Measurements from ENCODE around the gene IL36RN. TPM values are rescaled to one million over a fixed set of nuclear protein-coding genes. Genes with fewer than 3 reads are reported as not detected.

Gene IL36RN
- 0.13 TPM in 1 of 2 replicates, not detected in the other for total RNA-seq
- long read RNA-seq: 0 reads

DNA sequence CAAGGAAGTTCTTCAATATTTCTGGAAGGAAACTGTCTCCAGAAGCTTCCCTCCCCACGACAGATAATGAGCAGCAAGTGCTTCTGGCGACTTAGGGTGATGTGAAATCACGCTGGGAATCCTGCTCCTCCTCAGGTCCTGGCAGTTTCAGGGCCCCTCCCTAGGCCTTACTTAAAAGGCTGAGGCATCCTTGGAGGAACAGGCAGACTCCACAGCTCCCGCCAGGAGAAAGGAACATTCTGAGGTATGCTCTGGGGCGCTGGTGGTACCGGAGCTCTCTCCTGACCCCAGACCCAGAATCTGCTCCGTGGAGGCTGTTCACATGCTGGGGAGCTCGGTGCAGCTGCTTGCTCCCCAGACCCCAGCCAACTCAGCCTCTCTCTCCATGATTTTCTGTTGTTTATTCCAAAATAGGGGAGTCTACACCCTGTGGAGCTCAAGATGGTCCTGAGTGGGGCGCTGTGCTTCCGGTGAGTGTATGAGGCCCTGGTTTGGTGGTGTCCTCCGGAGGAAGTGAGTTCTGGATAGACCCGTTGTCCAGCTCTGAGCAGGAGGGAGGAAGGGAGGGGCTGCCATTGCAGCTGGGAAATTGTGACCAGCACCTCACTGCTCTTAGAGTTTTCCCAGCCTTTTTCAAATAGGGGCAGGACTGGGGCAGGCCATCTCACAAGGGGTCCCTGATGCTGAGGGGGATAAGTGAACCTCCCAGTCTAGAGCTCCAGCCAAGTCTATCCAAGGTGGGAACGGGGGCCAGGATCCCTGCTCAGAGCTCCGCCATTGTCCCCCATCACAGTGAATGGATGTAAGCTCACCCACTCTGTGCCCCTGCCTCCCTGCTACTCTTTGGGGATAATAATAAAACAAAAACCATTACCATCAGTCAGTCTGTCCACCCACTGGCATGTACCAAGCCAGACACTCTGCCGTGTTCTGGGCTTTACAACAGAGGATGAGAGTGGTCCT is at the start of gene IL36RN:
Gene IL36RN (plus strand): TSS at position 201 of the 963 bp plus-strand sequence. CDS start 241 bp downstream, at position 442.
- Mint-ChIP-seq H3K4me3 (ENCODE audit: low read depth) (no peak within 1 kb of the TSS), H3K27me3 (peaks cover 16% of the 10 kb centered on the region), H3K27ac (no peak within 1 kb of the TSS), H3K9me3 (ENCODE audit: low read depth) (peaks cover 12% of the 10 kb centered on the region), H3K4me1 (ENCODE audit: low read depth) (peaks cover 3% of the 10 kb centered on the region), H3K36me3 (ENCODE audit: insufficient read depth) (no peaks in the 10 kb centered on the region)
- no peak for TF ChIP-seq CTCF (IDR thresholded peaks at IDR 0.05; ENCODE audit: unreplicated experiment)
- DNase-seq (ENCODE audit: low spot score, unreplicated experiment): no peak

GRCh38 chr2:113009622-113010021 is 49.4 kb upstream of the IL36RN start:
- Mint-ChIP-seq H3K4me1 (ENCODE audit: low read depth) (peaks cover 2% of the 10 kb centered on the region), H3K27ac (no peak overlapping the region), H3K4me3 (ENCODE audit: low read depth) (no peak overlapping the region), H3K27me3 (peaks cover 25% of the 10 kb centered on the region), H3K9me3 (ENCODE audit: low read depth) (no peaks in the 10 kb centered on the region), H3K36me3 (ENCODE audit: insufficient read depth) (no peaks in the 10 kb centered on the region)
- no peak for TF ChIP-seq CTCF (IDR thresholded peaks at IDR 0.05; ENCODE audit: unreplicated experiment)
- DNase-seq (ENCODE audit: low spot score, unreplicated experiment): no peak

DNA sequence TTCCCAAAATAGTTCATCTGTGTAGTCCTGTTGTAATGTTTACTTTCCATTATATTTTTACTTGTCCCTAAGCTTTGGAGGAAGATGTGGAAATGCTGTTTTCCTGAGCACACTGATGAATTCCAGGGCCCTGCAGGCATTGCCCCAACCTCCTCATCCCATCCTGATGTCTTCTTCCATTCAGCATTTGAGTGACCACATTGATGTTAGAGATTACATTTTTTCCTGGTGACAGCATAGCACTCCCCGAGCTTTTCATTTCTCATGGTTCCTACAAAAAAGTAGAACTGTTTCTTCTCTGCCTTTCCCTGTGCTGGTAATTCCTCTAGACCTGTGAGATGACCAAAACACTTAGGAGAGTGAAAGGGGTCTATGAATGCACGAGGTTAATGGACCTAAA is 48.9 kb upstream of the IL36RN start:
- no peak for DNase-seq (ENCODE audit: low spot score, unreplicated experiment)
- Mint-ChIP-seq H3K4me3 (ENCODE audit: low read depth) (no peak overlapping the region), H3K36me3 (ENCODE audit: insufficient read depth) (no peaks in the 10 kb centered on the region), H3K27me3 (peaks cover 30% of the 10 kb centered on the region), H3K9me3 (ENCODE audit: low read depth) (no peaks in the 10 kb centered on the region), H3K27ac (no peak overlapping the region), H3K4me1 (ENCODE audit: low read depth) (peaks cover 2% of the 10 kb centered on the region)
- no peak for TF ChIP-seq CTCF (IDR thresholded peaks at IDR 0.05; ENCODE audit: unreplicated experiment)

DNA sequence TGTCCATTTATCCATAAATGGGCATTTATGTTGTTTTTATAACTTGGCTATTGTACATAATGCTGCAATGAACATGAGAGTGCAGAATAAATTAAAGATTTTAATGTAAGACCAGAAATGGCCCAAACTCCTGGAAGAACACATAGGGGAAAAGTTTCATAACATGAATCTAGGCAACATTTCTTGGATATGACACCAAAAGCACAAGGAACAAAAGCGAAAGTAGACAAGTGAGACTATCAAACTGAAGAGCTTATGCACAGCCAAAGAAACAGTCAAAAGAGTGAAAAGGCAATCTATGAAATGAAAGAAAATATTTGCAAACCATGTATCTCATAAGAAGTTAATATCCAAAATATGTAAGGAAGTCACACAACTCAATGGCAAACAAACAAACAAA is 47.9 kb upstream of the IL36RN start:
- Mint-ChIP-seq H3K4me1 (ENCODE audit: low read depth) (peaks cover 2% of the 10 kb centered on the region), H3K27ac (no peak overlapping the region), H3K36me3 (ENCODE audit: insufficient read depth) (no peaks in the 10 kb centered on the region), H3K4me3 (ENCODE audit: low read depth) (no peak overlapping the region), H3K9me3 (ENCODE audit: low read depth) (no peaks in the 10 kb centered on the region), H3K27me3 (peaks cover 25% of the 10 kb centered on the region)
- DNase-seq (ENCODE audit: low spot score, unreplicated experiment): no peak
- no peak for TF ChIP-seq CTCF (IDR thresholded peaks at IDR 0.05; ENCODE audit: unreplicated experiment)

- no peak overlapping the region for H3K4me3 Mint-ChIP-seq (ENCODE audit: low read depth)
- TF ChIP-seq CTCF (IDR thresholded peaks at IDR 0.05; ENCODE audit: unreplicated experiment): no peak
- H3K4me1 Mint-ChIP-seq (ENCODE audit: low read depth): peaks cover 2% of the 10 kb centered on the region
- H3K27me3 Mint-ChIP-seq: peaks cover 36% of the 10 kb centered on the region
- H3K36me3 Mint-ChIP-seq (ENCODE audit: insufficient read depth): no peaks in the 10 kb centered on the region
- H3K9me3 Mint-ChIP-seq (ENCODE audit: low read depth): peaks cover 3% of the 10 kb centered on the region
- DNase-seq (ENCODE audit: low spot score, unreplicated experiment): no peak
- H3K27ac Mint-ChIP-seq: no peak overlapping the region
Measured at GRCh38 chr2:113012436-113013335, 46.3 kb upstream of the IL36RN start.

Data from progenitor cell of endocrine pancreas (in vitro differentiated cells).